Activated B cell treated with CpG ODN at 0.5 μM for 24 hours (primary cell): ENCODE measurements around the gene ORC5. TPM values are rescaled to one million over a fixed set of nuclear protein-coding genes. Genes with fewer than 3 reads are reported as not detected.

ENCODE experiments used
- ATAC-seq: fragments of 200-7000 bp; cut with Tn5 transposase; one replicate; pipeline ENCODE4 v1.10.0; 2021; ENCODE audit warnings: low read depth, mild to moderate bottlenecking, moderate library complexity
- CTCF ChIA-PET: fragments of 350-600 bp; sonication (Branson Sonifier 250); formaldehyde crosslinking; loops from one replicate; lab custom pipeline; 2021; ENCODE audit warnings: antibody characterized with exemption; lab: Charles Lee
- POLR2A ChIA-PET: fragments of 350-600 bp; sonication (Branson Sonifier 250); formaldehyde crosslinking; loops from one replicate; lab custom pipeline; 2021; ENCODE audit warnings: antibody characterized with exemption; lab: Charles Lee
- DNase-seq: peaks from one replicate; pipeline ENCODE4 v3.0.0; 2022
- H3K27ac Mint-ChIP-seq: one replicate; pipeline ENCODE4 v1.8.0; 2020; ENCODE audit warnings: mixed read lengths
- H3K27me3 Mint-ChIP-seq: one replicate; pipeline ENCODE4 v1.8.0; 2021; ENCODE audit warnings: mixed read lengths
- H3K36me3 Mint-ChIP-seq: one replicate; pipeline ENCODE4 v1.8.0; 2021; ENCODE audit warnings: low read depth, mixed read lengths
- H3K4me1 Mint-ChIP-seq: one replicate; pipeline ENCODE4 v1.8.0; 2021; ENCODE audit warnings: mixed read lengths
- H3K4me3 Mint-ChIP-seq: one replicate; pipeline ENCODE4 v1.8.0; 2020; ENCODE audit warnings: mild to moderate bottlenecking, mixed read lengths
- H3K9me3 Mint-ChIP-seq: one replicate; pipeline ENCODE4 v1.8.0; 2020; ENCODE audit warnings: mixed read lengths
- CTCF ChIP-seq: fragments of 200-600 bp; IDR thresholded peaks from one replicate; pipeline ENCODE4 v1.8.0; 2022; ENCODE audit warnings: antibody characterized with exemption, mild to moderate bottlenecking
- intact Hi-C: fragments of 100-400 bp; cut with micrococcal nuclease; formaldehyde crosslinking; loops from one replicate; pipeline ENCODE4 v1.15.1; 2024
- total RNA-seq: library from RNA; stranded (reverse); gene quantifications from 2 replicates; pipeline ENCODE4 v1.2.3, GENCODE V29; 2022

Gene ORC5
- total RNA-seq, 1 donor from 2014 or later, result 23.0 TPM

DNA sequence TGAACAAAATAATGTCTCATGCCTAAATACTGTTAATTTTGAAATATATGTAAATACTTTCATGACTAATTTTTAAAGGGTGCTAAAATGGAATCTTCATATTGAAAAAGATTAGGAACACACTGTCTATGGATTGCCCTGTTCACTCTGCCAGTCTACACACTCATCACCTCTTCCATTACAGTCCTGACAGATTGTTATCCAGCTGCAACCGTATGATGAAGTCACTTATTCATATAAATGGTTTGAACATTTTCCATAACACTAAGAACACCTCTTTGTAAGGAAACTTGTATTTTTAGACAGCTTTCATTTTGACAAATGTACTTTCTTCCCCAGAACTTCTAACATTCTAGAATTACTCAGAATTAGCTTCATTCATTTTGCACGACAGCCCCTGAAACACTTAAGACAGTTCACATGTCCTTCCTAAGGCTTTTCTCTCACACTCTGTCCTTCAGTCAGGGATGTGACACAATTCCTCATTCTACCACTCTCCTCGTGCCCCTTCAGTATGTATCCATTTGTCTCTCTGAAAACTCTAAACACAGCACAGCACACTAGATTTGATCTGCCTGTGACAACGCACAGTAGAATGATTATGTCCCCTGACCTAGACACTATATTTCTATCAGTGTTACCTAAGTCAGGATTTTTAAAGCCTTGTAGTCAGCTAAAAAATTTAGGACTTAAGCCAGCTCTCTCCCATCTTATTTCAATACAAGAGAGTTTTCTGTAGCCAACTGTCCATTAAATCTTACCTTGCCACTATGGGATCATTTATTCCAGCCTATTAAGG lies 71.9 kb downstream of the ORC5 start:
- H3K27ac Mint-ChIP-seq, result no peak overlapping the region
- peaks cover 24% of the 10 kb centered on the region for H3K36me3 Mint-ChIP-seq
- no peaks in the 10 kb centered on the region for H3K9me3 Mint-ChIP-seq

GRCh38 chr7:104133238-104133637 lies 74.6 kb downstream of the ORC5 start:
- POLR2A ChIA-PET, result no interaction called here
- intact Hi-C loops, result no loop called here
- Mint-ChIP-seq H3K9me3 (no peaks in the 10 kb centered on the region), H3K27ac (no peak overlapping the region), H3K4me3 (no peak overlapping the region), H3K4me1 (no peaks in the 10 kb centered on the region), H3K27me3 (no peaks in the 10 kb centered on the region), H3K36me3 (peaks cover 40% of the 10 kb centered on the region)
- CTCF ChIA-PET, result no interaction called here
- DNase-seq, result no peak
- no peak for TF ChIP-seq CTCF
- no peak for ATAC-seq

More for the DNA sequence above, 71.9 kb downstream of the ORC5 start:
- Mint-ChIP-seq H3K27me3 (no peaks in the 10 kb centered on the region), H3K4me1 (no peaks in the 10 kb centered on the region), H3K4me3 (no peak overlapping the region)
- TF ChIP-seq CTCF, result no peak
- no peak for DNase-seq
- ChIA-PET CTCF (no interaction called here), POLR2A (no interaction called here)
- ATAC-seq, result no peak
- intact Hi-C loops, result no loop called here

- CTCF ChIA-PET, result no interaction called here
- no peaks in the 10 kb centered on the region for H3K27me3 Mint-ChIP-seq
- no peak for ATAC-seq
- no peak overlapping the region for H3K27ac Mint-ChIP-seq
- H3K9me3 Mint-ChIP-seq, result no peaks in the 10 kb centered on the region
- H3K36me3 Mint-ChIP-seq, result peaks cover 46% of the 10 kb centered on the region
- POLR2A ChIA-PET, result interaction anchor here (0.7 kb wide), 1 partner anchor 139 kb away, joined by 3 read pairs; no protein-coding TSS in a partner anchor
- no peak for DNase-seq
- intact Hi-C loops, result no loop called here
- H3K4me3 Mint-ChIP-seq, result no peak overlapping the region
- no peaks in the 10 kb centered on the region for H3K4me1 Mint-ChIP-seq
- no peak for TF ChIP-seq CTCF
Observed at GRCh38 chr7:104130726-104131125, 77.1 kb downstream of the ORC5 start.

DNA sequence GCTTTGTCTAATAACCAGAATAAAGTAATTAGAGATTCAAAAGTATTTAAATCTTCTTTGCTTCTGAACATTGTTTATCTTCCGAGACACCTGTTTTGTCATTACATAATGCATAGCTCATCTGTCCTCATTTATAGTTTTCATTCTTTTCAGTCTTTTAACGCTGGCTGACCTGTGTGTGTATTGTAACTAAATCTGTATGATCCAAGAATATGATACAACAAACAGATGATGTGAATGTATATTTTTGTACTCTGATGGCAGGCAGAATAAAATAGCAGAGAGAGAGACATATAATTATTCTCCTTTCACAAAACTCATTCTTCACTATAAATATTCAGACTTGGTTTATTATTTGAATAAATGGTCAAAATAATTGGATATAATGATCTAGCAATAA lies 80.6 kb downstream of the ORC5 start:
- DNase-seq, result no peak
- no peak for ATAC-seq
- ChIA-PET CTCF (no interaction called here), POLR2A (no interaction called here)
- Mint-ChIP-seq H3K4me3 (no peak overlapping the region), H3K9me3 (no peaks in the 10 kb centered on the region), H3K36me3 (peaks cover 58% of the 10 kb centered on the region), H3K27me3 (no peaks in the 10 kb centered on the region), H3K27ac (no peak overlapping the region), H3K4me1 (no peaks in the 10 kb centered on the region)
- TF ChIP-seq CTCF, result no peak
- intact Hi-C loops, result no loop called here

GRCh38 chr7:104126411-104126841 lies 81.4 kb downstream of the ORC5 start:
- intact Hi-C loops, result no loop called here
- H3K27ac Mint-ChIP-seq, result no peak overlapping the region
- H3K9me3 Mint-ChIP-seq, result no peaks in the 10 kb centered on the region
- peaks cover 58% of the 10 kb centered on the region for H3K36me3 Mint-ChIP-seq
- DNase-seq (no peak), ATAC-seq (no peak)
- H3K27me3 Mint-ChIP-seq, result no peaks in the 10 kb centered on the region
- CTCF ChIA-PET, result no interaction called here
- H3K4me3 Mint-ChIP-seq, result no peak overlapping the region
- TF ChIP-seq CTCF, result no peak
- POLR2A ChIA-PET, result no interaction called here
- no peaks in the 10 kb centered on the region for H3K4me1 Mint-ChIP-seq
